ENCODE measurements around the gene STAG2. TPM values are rescaled to one million over a fixed set of nuclear protein-coding genes. Genes with fewer than 3 reads are reported as not detected.

STAG2 gene
- total and polyA plus RNA-seq, 2 donors (not counting 1 experiment from before 2014, with no cell fraction given), result 56.6 to 96.4 TPM

GRCh38 chrX:123993904-123994635 is 32.6 kb downstream of the STAG2 start:
- DNase-seq (ENCODE audit: low read depth in 2 of 2), result peak in 1 of 2 donors; percentile 52
- no peaks in the 10 kb centered on the region for H4K20me1 ChIP-seq (ENCODE audit: control insufficient read depth, extremely low read depth, insufficient read depth, low read length)
- H3K36me3 ChIP-seq (ENCODE audit: control insufficient read depth, insufficient read depth, low read length), result no peaks in the 10 kb centered on the region
- H3K9me3 ChIP-seq (ENCODE audit: control insufficient read depth, insufficient read depth, low read depth, low read length), result no peaks in the 10 kb centered on the region
- no peaks in the 10 kb centered on the region for H3K27me3 ChIP-seq (ENCODE audit: control insufficient read depth, insufficient read depth, low read length)
- no peak overlapping the region for H3K4me2 ChIP-seq (ENCODE audit: extremely low read depth, insufficient read depth, low read length)
- TF ChIP-seq CTCF (conservative IDR thresholded peaks at IDR 0.05 in 1 of 2, IDR thresholded peaks at IDR 0.05 in 1 of 2; ENCODE audit: low read depth in 1 of 2, low read length in 2 of 2), result no peak
- no peak for TF ChIP-seq EZH2 (IDR thresholded peaks at IDR 0.05; ENCODE audit: low read length, missing control alignments)
- no peak overlapping the region for H2AFZ ChIP-seq (ENCODE audit: low read length)
- H3K9ac ChIP-seq (ENCODE audit: insufficient read depth, low read length), result no peak overlapping the region
- H3K4me3 ChIP-seq (replicated peaks in 1 of 4; ENCODE audit: control extremely low read depth in 1 of 4, insufficient read depth in 1 of 4, low read depth in 3 of 4, low read length in 4 of 4), result no peak overlapping the region
- H3K27ac ChIP-seq (ENCODE audit: insufficient read depth, low read length), result no peak overlapping the region
- H3K4me1 ChIP-seq (ENCODE audit: control insufficient read depth, extremely low read depth, insufficient read depth, low read length), result no peaks in the 10 kb centered on the region
- H3K79me2 ChIP-seq (ENCODE audit: control insufficient read depth, insufficient read depth, low read length), result peaks cover 65% of the 10 kb centered on the region

DNA sequence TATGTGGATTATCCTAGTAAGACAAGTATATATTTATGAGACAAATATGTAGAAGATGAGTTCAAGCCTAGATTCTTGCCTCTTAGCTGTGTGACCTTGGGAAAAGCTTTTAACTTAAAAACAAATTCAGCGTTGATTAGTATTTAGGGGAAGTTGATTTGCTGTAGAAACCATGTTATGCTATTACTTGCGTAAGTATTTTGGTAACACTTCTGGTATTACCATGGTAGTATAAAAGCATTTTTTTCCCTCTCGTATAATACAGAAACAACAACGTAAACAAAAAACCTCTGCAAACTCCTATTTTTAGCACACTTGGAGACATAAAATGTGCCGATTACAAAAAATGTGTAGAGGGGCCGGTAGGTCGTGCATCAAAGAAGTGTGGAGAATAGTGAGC is 33.2 kb downstream of the STAG2 start:
- TF ChIP-seq CTCF (conservative IDR thresholded peaks at IDR 0.05 in 1 of 2, IDR thresholded peaks at IDR 0.05 in 1 of 2; ENCODE audit: low read depth in 1 of 2, low read length in 2 of 2), result no peak
- no peak for TF ChIP-seq EZH2 (IDR thresholded peaks at IDR 0.05; ENCODE audit: low read length, missing control alignments)
- Histone ChIP-seq H3K27ac (ENCODE audit: insufficient read depth, low read length) (no peak overlapping the region), H3K79me2 (ENCODE audit: control insufficient read depth, insufficient read depth, low read length) (peaks cover 71% of the 10 kb centered on the region), H3K4me2 (ENCODE audit: extremely low read depth, insufficient read depth, low read length) (no peak overlapping the region), H3K9me3 (ENCODE audit: control insufficient read depth, insufficient read depth, low read depth, low read length) (no peaks in the 10 kb centered on the region), H3K4me1 (ENCODE audit: control insufficient read depth, extremely low read depth, insufficient read depth, low read length) (no peaks in the 10 kb centered on the region), H3K36me3 (ENCODE audit: control insufficient read depth, insufficient read depth, low read length) (no peaks in the 10 kb centered on the region), H3K4me3 (replicated peaks in 1 of 4; ENCODE audit: control extremely low read depth in 1 of 4, insufficient read depth in 1 of 4, low read depth in 3 of 4, low read length in 4 of 4) (no peak overlapping the region), H4K20me1 (ENCODE audit: control insufficient read depth, extremely low read depth, insufficient read depth, low read length) (no peaks in the 10 kb centered on the region), H3K9ac (ENCODE audit: insufficient read depth, low read length) (no peak overlapping the region), H3K27me3 (ENCODE audit: control insufficient read depth, insufficient read depth, low read length) (no peaks in the 10 kb centered on the region), H2AFZ (ENCODE audit: low read length) (no peak overlapping the region)
- no peak for DNase-seq (ENCODE audit: low read depth in 2 of 2)

DNA sequence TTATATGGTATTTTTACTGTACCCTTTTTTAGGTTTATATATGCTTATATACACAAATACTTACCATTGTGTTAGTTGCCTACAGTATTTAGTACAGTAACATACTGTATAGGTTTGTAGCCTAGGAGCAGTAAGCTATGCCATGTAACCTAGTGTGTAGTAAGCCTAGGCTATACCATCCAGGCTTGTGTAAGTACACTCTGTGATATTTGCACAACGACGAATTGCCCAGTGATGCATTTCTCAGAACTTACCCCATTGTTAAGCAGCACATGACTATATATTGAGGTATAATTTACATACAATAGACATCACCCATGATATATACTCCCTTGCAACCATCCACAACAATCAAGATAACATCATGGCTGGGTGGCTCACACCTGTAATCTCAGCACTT is 40.1 kb downstream of the STAG2 start:
- no peak overlapping the region for H3K9ac ChIP-seq (ENCODE audit: insufficient read depth, low read length)

More for the DNA sequence above, 40.1 kb downstream of the STAG2 start:
- Histone ChIP-seq H3K4me3 (replicated peaks in 1 of 4; ENCODE audit: control extremely low read depth in 1 of 4, insufficient read depth in 1 of 4, low read depth in 3 of 4, low read length in 4 of 4) (no peak overlapping the region), H3K4me2 (ENCODE audit: extremely low read depth, insufficient read depth, low read length) (no peak overlapping the region), H3K9me3 (ENCODE audit: control insufficient read depth, insufficient read depth, low read depth, low read length) (no peaks in the 10 kb centered on the region), H3K36me3 (ENCODE audit: control insufficient read depth, insufficient read depth, low read length) (no peaks in the 10 kb centered on the region), H3K27ac (ENCODE audit: insufficient read depth, low read length) (no peak overlapping the region), H2AFZ (ENCODE audit: low read length) (no peak overlapping the region), H4K20me1 (ENCODE audit: control insufficient read depth, extremely low read depth, insufficient read depth, low read length) (no peaks in the 10 kb centered on the region), H3K4me1 (ENCODE audit: control insufficient read depth, extremely low read depth, insufficient read depth, low read length) (no peaks in the 10 kb centered on the region), H3K79me2 (ENCODE audit: control insufficient read depth, insufficient read depth, low read length) (peaks cover 60% of the 10 kb centered on the region), H3K27me3 (ENCODE audit: control insufficient read depth, insufficient read depth, low read length) (no peaks in the 10 kb centered on the region)
- TF ChIP-seq CTCF (conservative IDR thresholded peaks at IDR 0.05 in 1 of 2, IDR thresholded peaks at IDR 0.05 in 1 of 2; ENCODE audit: low read depth in 1 of 2, low read length in 2 of 2) (no peak), EZH2 (IDR thresholded peaks at IDR 0.05; ENCODE audit: low read length, missing control alignments) (no peak)
- DNase-seq (ENCODE audit: low read depth in 2 of 2), result no peak

All from fibroblast of lung (primary cell).